H1 (cell line): ENCODE measurements around the gene ATPAF2. TPM values are rescaled to one million over a fixed set of nuclear protein-coding genes. Genes with fewer than 3 reads are reported as not detected.

ENCODE experiments used
- JUND ChIP-seq: IDR thresholded peaks from 2 replicates; pipeline ENCODE4 v1.6.1; 2011; ENCODE audit warnings: mild to moderate bottlenecking, improper control_type of control experiment, low read length
- polyA plus RNA-seq, 7 experiments: library from polyadenylated mRNA; depleted of rRNA in 3 of 7; stranded (reverse) in 5 of 7; unstranded in 2 of 7; fragments of >200 nt in 5 of 7; fragments of 200-250 nt in 2 of 7; gene quantifications; 1 replicate in 5 of 7; 2 replicates in 1 of 7; 4 replicates in 1 of 7; pipeline versions ENCODE4 v1.2.1 to v1.2.3, GENCODE V29; 2011 to 2013; ENCODE audit warnings: missing spikeins in 2 of 7, mixed read lengths in 2 of 7
- total RNA-seq: library from RNA; stranded (reverse); fragmentation: NEBNext Ultra II Directional; extraction: Animal tissue kit (Norgen Biotek cat#: 25700); gene quantifications from 2 replicates; pipeline ENCODE4 v1.2.1, GENCODE V29; 2021
- TF ChIP-seq, protein P1 (sequence below): fragments of 300-600 bp; sonication (generic); IDR thresholded peaks from 2 replicates; pipeline ENCODE4 v1.7.1; 2012; ENCODE audit warnings: low read length, moderate library complexity, mild to moderate bottlenecking, inconsistent platforms; ENCODE audit not compliant: insufficient replicate concordance

Gene ATPAF2
- total and polyA plus RNA-seq, 2 of the 8 experiments (the other 6 are each of a cell fraction or from before 2014, with no cell fraction given): 19.6 to 22.9 TPM

DNA sequence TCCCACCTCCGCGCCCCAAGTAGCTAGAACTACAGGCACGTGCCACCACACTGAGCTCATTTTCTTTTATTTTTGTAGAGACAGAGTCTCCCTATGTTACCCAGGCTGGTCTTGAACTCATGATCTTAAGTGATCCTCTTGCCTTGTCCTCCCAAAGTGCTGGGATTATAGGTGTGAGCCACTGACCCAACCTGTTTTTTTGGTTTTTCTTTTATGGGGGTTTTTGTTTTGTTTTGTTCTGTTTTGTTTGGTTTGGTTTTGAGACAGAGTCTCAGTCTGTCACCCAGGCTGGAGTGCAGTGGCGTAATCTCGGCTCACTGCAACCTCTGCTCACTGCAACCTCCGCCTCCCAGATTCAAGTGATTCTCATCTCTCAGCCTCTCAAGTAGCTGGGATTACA lies 16.6 kb upstream of the ATPAF2 start (continued):
- TF ChIP-seq, protein P1, sequence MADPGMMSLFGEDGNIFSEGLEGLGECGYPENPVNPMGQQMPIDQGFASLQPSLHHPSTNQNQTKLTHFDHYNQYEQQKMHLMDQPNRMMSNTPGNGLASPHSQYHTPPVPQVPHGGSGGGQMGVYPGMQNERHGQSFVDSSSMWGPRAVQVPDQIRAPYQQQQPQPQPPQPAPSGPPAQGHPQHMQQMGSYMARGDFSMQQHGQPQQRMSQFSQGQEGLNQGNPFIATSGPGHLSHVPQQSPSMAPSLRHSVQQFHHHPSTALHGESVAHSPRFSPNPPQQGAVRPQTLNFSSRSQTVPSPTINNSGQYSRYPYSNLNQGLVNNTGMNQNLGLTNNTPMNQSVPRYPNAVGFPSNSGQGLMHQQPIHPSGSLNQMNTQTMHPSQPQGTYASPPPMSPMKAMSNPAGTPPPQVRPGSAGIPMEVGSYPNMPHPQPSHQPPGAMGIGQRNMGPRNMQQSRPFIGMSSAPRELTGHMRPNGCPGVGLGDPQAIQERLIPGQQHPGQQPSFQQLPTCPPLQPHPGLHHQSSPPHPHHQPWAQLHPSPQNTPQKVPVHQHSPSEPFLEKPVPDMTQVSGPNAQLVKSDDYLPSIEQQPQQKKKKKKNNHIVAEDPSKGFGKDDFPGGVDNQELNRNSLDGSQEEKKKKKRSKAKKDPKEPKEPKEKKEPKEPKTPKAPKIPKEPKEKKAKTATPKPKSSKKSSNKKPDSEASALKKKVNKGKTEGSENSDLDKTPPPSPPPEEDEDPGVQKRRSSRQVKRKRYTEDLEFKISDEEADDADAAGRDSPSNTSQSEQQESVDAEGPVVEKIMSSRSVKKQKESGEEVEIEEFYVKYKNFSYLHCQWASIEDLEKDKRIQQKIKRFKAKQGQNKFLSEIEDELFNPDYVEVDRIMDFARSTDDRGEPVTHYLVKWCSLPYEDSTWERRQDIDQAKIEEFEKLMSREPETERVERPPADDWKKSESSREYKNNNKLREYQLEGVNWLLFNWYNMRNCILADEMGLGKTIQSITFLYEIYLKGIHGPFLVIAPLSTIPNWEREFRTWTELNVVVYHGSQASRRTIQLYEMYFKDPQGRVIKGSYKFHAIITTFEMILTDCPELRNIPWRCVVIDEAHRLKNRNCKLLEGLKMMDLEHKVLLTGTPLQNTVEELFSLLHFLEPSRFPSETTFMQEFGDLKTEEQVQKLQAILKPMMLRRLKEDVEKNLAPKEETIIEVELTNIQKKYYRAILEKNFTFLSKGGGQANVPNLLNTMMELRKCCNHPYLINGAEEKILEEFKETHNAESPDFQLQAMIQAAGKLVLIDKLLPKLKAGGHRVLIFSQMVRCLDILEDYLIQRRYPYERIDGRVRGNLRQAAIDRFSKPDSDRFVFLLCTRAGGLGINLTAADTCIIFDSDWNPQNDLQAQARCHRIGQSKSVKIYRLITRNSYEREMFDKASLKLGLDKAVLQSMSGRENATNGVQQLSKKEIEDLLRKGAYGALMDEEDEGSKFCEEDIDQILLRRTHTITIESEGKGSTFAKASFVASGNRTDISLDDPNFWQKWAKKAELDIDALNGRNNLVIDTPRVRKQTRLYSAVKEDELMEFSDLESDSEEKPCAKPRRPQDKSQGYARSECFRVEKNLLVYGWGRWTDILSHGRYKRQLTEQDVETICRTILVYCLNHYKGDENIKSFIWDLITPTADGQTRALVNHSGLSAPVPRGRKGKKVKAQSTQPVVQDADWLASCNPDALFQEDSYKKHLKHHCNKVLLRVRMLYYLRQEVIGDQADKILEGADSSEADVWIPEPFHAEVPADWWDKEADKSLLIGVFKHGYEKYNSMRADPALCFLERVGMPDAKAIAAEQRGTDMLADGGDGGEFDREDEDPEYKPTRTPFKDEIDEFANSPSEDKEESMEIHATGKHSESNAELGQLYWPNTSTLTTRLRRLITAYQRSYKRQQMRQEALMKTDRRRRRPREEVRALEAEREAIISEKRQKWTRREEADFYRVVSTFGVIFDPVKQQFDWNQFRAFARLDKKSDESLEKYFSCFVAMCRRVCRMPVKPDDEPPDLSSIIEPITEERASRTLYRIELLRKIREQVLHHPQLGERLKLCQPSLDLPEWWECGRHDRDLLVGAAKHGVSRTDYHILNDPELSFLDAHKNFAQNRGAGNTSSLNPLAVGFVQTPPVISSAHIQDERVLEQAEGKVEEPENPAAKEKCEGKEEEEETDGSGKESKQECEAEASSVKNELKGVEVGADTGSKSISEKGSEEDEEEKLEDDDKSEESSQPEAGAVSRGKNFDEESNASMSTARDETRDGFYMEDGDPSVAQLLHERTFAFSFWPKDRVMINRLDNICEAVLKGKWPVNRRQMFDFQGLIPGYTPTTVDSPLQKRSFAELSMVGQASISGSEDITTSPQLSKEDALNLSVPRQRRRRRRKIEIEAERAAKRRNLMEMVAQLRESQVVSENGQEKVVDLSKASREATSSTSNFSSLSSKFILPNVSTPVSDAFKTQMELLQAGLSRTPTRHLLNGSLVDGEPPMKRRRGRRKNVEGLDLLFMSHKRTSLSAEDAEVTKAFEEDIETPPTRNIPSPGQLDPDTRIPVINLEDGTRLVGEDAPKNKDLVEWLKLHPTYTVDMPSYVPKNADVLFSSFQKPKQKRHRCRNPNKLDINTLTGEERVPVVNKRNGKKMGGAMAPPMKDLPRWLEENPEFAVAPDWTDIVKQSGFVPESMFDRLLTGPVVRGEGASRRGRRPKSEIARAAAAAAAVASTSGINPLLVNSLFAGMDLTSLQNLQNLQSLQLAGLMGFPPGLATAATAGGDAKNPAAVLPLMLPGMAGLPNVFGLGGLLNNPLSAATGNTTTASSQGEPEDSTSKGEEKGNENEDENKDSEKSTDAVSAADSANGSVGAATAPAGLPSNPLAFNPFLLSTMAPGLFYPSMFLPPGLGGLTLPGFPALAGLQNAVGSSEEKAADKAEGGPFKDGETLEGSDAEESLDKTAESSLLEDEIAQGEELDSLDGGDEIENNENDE: no peak
- TF ChIP-seq JUND: no peak
- TF ChIP-seq, all 59 proteins: peak for 0
